CD14-positive monocyte (primary cell): ENCODE data around the gene BSN. TPM values are rescaled to one million over a fixed set of nuclear protein-coding genes. Genes with fewer than 3 reads are reported as not detected.
A peak's percentile ranks its signal among the peaks of the same experiment; 100 is the strongest.

Experiments used
- DNase-seq, 3 donors: peaks; one replicate each; pipeline ENCODE4 v3.0.0-alpha.2; 2011 to 2022
- H2AFZ ChIP-seq: 2 replicates; pipeline ENCODE4 v1.6.0; 2012; ENCODE audit warnings: mild to moderate bottlenecking, low read depth, low read length, inconsistent platforms; ENCODE audit not compliant: insufficient read depth, poor library complexity, severe bottlenecking
- H3K27ac ChIP-seq, 2 donors: 1 replicate in 1 of 2; 2 replicates in 1 of 2; pipeline ENCODE4 v1.5.1; 2012 to 2013; ENCODE audit warnings: low read length in 2 of 2, control low read depth in 1 of 2, inconsistent platforms in 1 of 2, low read depth in 1 of 2, mild to moderate bottlenecking in 1 of 2
- H3K27me3 ChIP-seq, 2 donors: one replicate each; pipeline versions ENCODE4 v1.6.0 to v1.6.1; 2011 to 2013; ENCODE audit warnings: low read length in 2 of 2; ENCODE audit not compliant: control insufficient read depth in 2 of 2, insufficient read depth in 2 of 2
- H3K36me3 ChIP-seq, 2 donors: replicated peaks in 1 of 2; 1 replicate in 1 of 2; 2 replicates in 1 of 2; pipeline versions ENCODE4 v1.5.1 to v1.6.1; 2012 to 2013; ENCODE audit warnings: low read length in 2 of 2, control low read depth in 1 of 2, inconsistent platforms in 1 of 2, mild to moderate bottlenecking in 1 of 2; ENCODE audit not compliant: insufficient read depth in 2 of 2, control insufficient read depth in 1 of 2
- H3K4me1 ChIP-seq, 2 donors: 1 replicate in 1 of 2; 2 replicates in 1 of 2; pipeline versions ENCODE4 v1.5.1 to v1.6.1; 2012 to 2013; ENCODE audit warnings: low read length in 2 of 2, control low read depth in 1 of 2, inconsistent platforms in 1 of 2, mild to moderate bottlenecking in 1 of 2, moderate library complexity in 1 of 2; ENCODE audit not compliant: insufficient read depth in 2 of 2, control insufficient read depth in 1 of 2
- H3K4me2 ChIP-seq: replicated peaks from 2 replicates; pipeline ENCODE3; 2012; ENCODE audit warnings: low read length, moderate library complexity, mild to moderate bottlenecking; ENCODE audit not compliant: poor library complexity, severe bottlenecking; ENCODE audit errors: extremely low read depth
- H3K4me3 ChIP-seq, 3 experiments: fragments of 200-600 bp in 1 of 3; sonication (generic) in 1 of 3; replicated peaks in 1 of 3; 1 replicate in 2 of 3; 2 replicates in 1 of 3; pipeline ENCODE4 v1.5.1; 2011 to 2013; ENCODE audit warnings: low read length in 3 of 3, mild to moderate bottlenecking in 3 of 3, control low read depth in 2 of 3, low read depth in 2 of 3, inconsistent platforms in 1 of 3, moderate library complexity in 1 of 3
- H3K79me2 ChIP-seq: 2 replicates; pipeline ENCODE4 v1.6.0; 2012; ENCODE audit warnings: mild to moderate bottlenecking, control low read depth, inconsistent platforms, low read length, moderate library complexity; ENCODE audit not compliant: insufficient read depth
- H3K9ac ChIP-seq: 2 replicates; pipeline ENCODE4 v1.6.0; 2017; ENCODE audit warnings: low read length, mild to moderate bottlenecking; ENCODE audit not compliant: insufficient read depth, poor library complexity, severe bottlenecking
- H3K9me3 ChIP-seq, 2 donors: replicated peaks in 1 of 2; 1 replicate in 1 of 2; 2 replicates in 1 of 2; pipeline versions ENCODE4 v1.5.1 to v1.6.1; 2012 to 2013; ENCODE audit warnings: low read length in 2 of 2, control low read depth in 1 of 2; ENCODE audit not compliant: control insufficient read depth in 1 of 2, insufficient read depth in 1 of 2
- H4K20me1 ChIP-seq: 2 replicates; pipeline ENCODE4 v1.6.0; 2012; ENCODE audit warnings: mild to moderate bottlenecking, low read length, control low read depth, moderate library complexity; ENCODE audit not compliant: insufficient read depth
- H3K27ac Mint-ChIP-seq, 7 donors: one replicate each; pipeline ENCODE4 v1.8.0; 2020; ENCODE audit warnings: mild to moderate bottlenecking in 7 of 7, mixed read lengths in 7 of 7, moderate library complexity in 6 of 7, inconsistent platforms in 2 of 7
- H3K27me3 Mint-ChIP-seq, 3 donors: one replicate each; pipeline ENCODE4 v1.8.0; 2021 to 2022; ENCODE audit warnings: low read depth in 3 of 3, mild to moderate bottlenecking in 3 of 3, mixed read lengths in 3 of 3, moderate library complexity in 3 of 3, inconsistent platforms in 1 of 3
- H3K36me3 Mint-ChIP-seq, 2 donors: one replicate each; pipeline ENCODE4 v1.8.0; 2020; ENCODE audit warnings: mixed read lengths in 2 of 2, inconsistent platforms in 1 of 2, mild to moderate bottlenecking in 1 of 2
- H3K4me1 Mint-ChIP-seq: one replicate; pipeline ENCODE4 v1.8.0; 2020; ENCODE audit warnings: mild to moderate bottlenecking, mixed read lengths
- H3K4me3 Mint-ChIP-seq, 2 donors: one replicate each; pipeline ENCODE4 v1.8.0; 2020; ENCODE audit warnings: mild to moderate bottlenecking in 2 of 2, mixed read lengths in 2 of 2, moderate library complexity in 1 of 2
- H3K9me3 Mint-ChIP-seq, 7 donors: one replicate each; pipeline ENCODE4 v1.8.0; 2020 to 2022; ENCODE audit warnings: mixed read lengths in 7 of 7, mild to moderate bottlenecking in 6 of 7, moderate library complexity in 6 of 7, inconsistent platforms in 2 of 7
- WGBS: methylation state at CpG from one replicate; pipeline ENCODE4 v1.1.5; 2013; ENCODE audit warnings: missing lambda C conversion rate; ENCODE audit not compliant: insufficient coverage; 5-methylcytosine and 5-hydroxymethylcytosine counted together
- intact Hi-C, 2 donors: fragments of 100-400 bp; cut with micrococcal nuclease; formaldehyde crosslinking; loops; one replicate each; pipeline versions ENCODE4 v1.15.0 to v1.15.1; 2023
- polyA plus RNA-seq, 3 donors: library from polyadenylated mRNA; depleted of rRNA in 1 of 3; unstranded in 2 of 3; stranded (reverse) in 1 of 3; fragments of 300-500 nt in 2 of 3; fragments of >200 nt in 1 of 3; fragmentation: Illumina TruSeq in 2 of 3; gene quantifications; 1 replicate in 2 of 3; 2 replicates in 1 of 3; pipeline ENCODE4 v1.2.3, GENCODE V29; 2012 to 2021
- TF ChIP-seq, protein P1 (sequence below): fragments of 200-600 bp; IDR thresholded peaks from one replicate; pipeline ENCODE4 v1.8.0; 2022; ENCODE audit warnings: antibody characterized with exemption, mild to moderate bottlenecking

The BSN gene
- polyA plus RNA-seq, 3 donors, result not detected

DNA sequence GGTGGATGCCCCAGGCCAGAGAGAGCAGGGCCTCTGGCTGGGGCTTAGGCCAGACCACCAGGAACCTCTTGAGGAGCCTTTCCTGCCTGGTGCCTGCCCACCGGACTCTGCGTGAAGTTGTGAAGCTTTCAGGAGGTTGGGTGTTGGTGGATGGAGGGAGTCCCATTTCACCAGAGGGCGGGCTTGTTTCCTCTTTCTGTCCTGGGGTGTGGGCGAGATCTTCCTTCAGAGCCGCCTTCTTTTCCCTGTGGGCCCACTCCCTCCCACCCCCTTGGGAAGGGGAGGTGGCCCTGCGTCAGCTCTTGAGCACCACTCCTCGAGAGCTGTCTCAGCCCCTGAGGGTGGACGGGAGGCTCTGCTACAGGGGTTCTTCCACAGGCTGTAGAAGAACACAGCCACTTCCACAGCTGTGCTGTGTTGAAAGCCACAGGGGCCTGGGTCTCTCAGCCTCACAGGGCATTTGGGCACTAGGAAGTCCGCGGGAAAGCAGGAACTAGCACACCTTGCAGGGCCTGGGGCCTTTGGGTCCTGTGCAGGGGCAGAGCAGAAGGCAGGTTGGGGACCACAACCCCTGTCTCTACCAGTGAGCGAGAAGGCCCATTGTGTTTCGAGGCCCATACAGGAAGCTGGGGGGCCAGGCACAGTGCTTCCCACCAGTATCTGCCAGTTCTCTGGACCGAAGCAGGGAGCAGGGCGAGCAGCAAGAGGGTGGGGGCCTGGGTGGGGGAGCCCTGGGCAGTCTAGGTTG lies 163.1 kb downstream of the BSN start:
- Mint-ChIP-seq H3K36me3 (peaks cover 27 to 39% of the 10 kb centered on the region in 2 donors), H3K27me3 (peaks cover 7 to 9% (median 7%) of the 10 kb centered on the region in 3 donors), H3K9me3 (peaks cover 0 to 5% (median 0%) of the 10 kb centered on the region in 7 donors), H3K4me1 (peaks cover 24% of the 10 kb centered on the region), H3K27ac (peak overlapping the region in 1 of 7 donors; percentile 37), H3K4me3 (no peak overlapping the region)
- Histone ChIP-seq H3K36me3 (peaks cover 10 to 30% of the 10 kb centered on the region in 2 donors), H4K20me1 (peaks cover 23% of the 10 kb centered on the region), H3K27ac (no peak overlapping the region), H3K4me2 (no peak overlapping the region), H3K9me3 (no peaks in the 10 kb centered on the region), H3K4me3 (no peak overlapping the region), H3K27me3 (peaks cover 0 to 7% of the 10 kb centered on the region in 2 donors), H2AFZ (no peak overlapping the region), H3K9ac (no peak overlapping the region), H3K79me2 (peaks cover 10% of the 10 kb centered on the region), H3K4me1 (peaks cover 19 to 27% of the 10 kb centered on the region in 2 donors)
- intact Hi-C loops, result loop anchor here in 1 of 2 donors (10.0 kb wide), 1 partner anchor 227 kb away; the partner anchor contains the start of gene RBM6
- WGBS, result 95% methylated on average over 7 of the region's 14 CpGs
- peak in 1 of 3 donors; percentile 4 for DNase-seq
- TF ChIP-seq, protein P1, sequence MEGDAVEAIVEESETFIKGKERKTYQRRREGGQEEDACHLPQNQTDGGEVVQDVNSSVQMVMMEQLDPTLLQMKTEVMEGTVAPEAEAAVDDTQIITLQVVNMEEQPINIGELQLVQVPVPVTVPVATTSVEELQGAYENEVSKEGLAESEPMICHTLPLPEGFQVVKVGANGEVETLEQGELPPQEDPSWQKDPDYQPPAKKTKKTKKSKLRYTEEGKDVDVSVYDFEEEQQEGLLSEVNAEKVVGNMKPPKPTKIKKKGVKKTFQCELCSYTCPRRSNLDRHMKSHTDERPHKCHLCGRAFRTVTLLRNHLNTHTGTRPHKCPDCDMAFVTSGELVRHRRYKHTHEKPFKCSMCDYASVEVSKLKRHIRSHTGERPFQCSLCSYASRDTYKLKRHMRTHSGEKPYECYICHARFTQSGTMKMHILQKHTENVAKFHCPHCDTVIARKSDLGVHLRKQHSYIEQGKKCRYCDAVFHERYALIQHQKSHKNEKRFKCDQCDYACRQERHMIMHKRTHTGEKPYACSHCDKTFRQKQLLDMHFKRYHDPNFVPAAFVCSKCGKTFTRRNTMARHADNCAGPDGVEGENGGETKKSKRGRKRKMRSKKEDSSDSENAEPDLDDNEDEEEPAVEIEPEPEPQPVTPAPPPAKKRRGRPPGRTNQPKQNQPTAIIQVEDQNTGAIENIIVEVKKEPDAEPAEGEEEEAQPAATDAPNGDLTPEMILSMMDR, result no peak

DNA sequence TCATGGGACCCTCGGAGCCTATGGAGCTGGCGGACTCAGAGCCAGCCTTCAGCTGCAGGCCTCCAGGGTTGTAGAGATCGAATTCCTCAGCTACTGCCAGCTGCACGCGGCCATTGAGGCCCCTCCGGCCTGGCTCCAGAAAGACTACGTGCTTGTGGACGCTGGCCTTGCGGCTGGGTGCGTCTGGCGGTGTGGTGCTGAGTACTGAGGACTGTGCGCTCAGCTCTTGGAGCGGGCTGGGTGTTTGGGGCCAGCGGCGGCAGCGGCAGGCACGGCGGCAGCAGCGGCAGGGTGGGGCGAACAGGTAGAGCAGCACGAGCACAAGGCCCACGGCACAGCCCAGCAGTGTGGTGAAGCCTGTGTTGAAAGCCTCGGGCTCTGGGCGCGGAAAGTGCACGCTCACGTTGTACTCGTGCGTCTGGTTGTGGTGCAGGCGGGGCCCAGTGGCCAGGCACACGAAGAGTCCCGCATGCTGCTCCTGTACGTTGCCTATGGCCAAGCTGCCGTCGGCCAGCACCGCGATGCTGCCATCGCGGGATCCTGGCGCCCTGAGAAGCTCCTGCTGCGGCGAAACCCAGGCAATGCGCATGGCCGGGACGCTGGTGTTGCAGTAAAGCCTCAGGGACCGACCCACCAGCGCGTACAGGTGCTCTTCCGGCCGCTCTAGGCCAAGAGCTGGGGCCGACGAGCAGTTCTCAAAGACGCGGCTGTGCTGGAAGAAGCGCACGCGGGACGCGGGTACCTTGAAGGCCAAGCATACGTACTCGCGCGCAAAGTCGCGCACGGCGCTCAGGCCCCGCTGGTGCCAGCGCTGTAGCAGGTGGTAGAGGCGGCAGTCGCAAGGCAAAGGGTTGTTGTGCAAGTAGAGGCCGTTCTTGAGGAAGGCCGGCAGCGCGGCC lies 163.9 kb downstream of the BSN start:
- peak overlapping the region in 2 of 7 donors; percentile 62 to 75 for H3K27ac Mint-ChIP-seq
- peak in 1 of 3 donors; percentile 6 for DNase-seq
- peaks cover 21 to 27% of the 10 kb centered on the region in 2 donors for H3K4me1 ChIP-seq

More for the DNA sequence above, 163.9 kb downstream of the BSN start:
- Mint-ChIP-seq H3K9me3 (peaks cover 0 to 5% (median 0%) of the 10 kb centered on the region in 7 donors), H3K4me3 (peak overlapping the region; percentile 85 to 93), H3K4me1 (peaks cover 26% of the 10 kb centered on the region), H3K36me3 (peaks cover 29 to 43% of the 10 kb centered on the region in 2 donors), H3K27me3 (peaks cover 7 to 9% (median 7%) of the 10 kb centered on the region in 3 donors)
- Histone ChIP-seq H3K79me2 (peaks cover 18% of the 10 kb centered on the region), H3K9ac (no peak overlapping the region), H3K36me3 (peaks cover 10 to 33% of the 10 kb centered on the region in 2 donors), H4K20me1 (peaks cover 31% of the 10 kb centered on the region), H3K4me3 (peak overlapping the region in 1 of 3 experiments; percentile 80), H3K27ac (no peak overlapping the region), H3K9me3 (no peaks in the 10 kb centered on the region), H3K27me3 (peaks cover 0 to 7% of the 10 kb centered on the region in 2 donors), H2AFZ (no peak overlapping the region), H3K4me2 (peak overlapping the region; percentile 92)
- intact Hi-C loops, result loop anchor here in 1 of 2 donors (10.0 kb wide), 1 partner anchor 227 kb away; the partner anchor contains the start of gene RBM6
- 86% methylated on average over 60 of the region's 75 CpGs for WGBS
- TF ChIP-seq, protein P1, result no peak
